HG02884 (cell line): ENCODE data around the gene UST.
A peak's percentile ranks its signal among the peaks of the same experiment; 100 is the strongest.
"Not testable (repeated sequence)": the region's sequence is repeated elsewhere in the genome, so short reads cannot be mapped to it uniquely, and the experiment has no call there.

Experiments used
- ATAC-seq: cut with Tn5 transposase; IDR thresholded peaks from one replicate; pipeline ENCODE4 v1.9.1; 2021; ENCODE audit warnings: mild to moderate bottlenecking, moderate library complexity; ENCODE audit not compliant: unreplicated experiment

UST gene

GRCh38 chr6:148735989-148736388 lies 10.8 kb upstream of the UST start:
- no peak for ATAC-seq

- no peak for ATAC-seq
Measured at GRCh38 chr6:148736774-148737412, 9.9 kb upstream of the UST start.

- ATAC-seq, result no peak
Measured at GRCh38 chr6:148737806-148738205, 9.0 kb upstream of the UST start.

GRCh38 chr6:148738946-148739821 lies 7.6 kb upstream of the UST start:
- no peak for ATAC-seq

GRCh38 chr6:148739822-148740128 lies 7.1 kb upstream of the UST start:
- no peak for ATAC-seq

GRCh38 chr6:148743476-148743875 lies 3.4 kb upstream of the UST start:
- no peak for ATAC-seq

GRCh38 chr6:148745926-148746325 lies 904 bp upstream of the UST start:
- ATAC-seq, result no peak

- ATAC-seq, result peak; percentile 25
Measured at GRCh38 chr6:148747145-148747470, 278 bp downstream of the UST start.

- peak; percentile 35 for ATAC-seq
Measured at GRCh38 chr6:148747471-148748165, 788 bp downstream of the UST start.

GRCh38 chr6:148749674-148750073 lies 2.8 kb downstream of the UST start:
- ATAC-seq, result no peak

GRCh38 chr6:148750838-148751792 lies 4.3 kb downstream of the UST start:
- no peak for ATAC-seq

- no peak for ATAC-seq
Measured at GRCh38 chr6:148751793-148752170, 5.0 kb downstream of the UST start.

- ATAC-seq, result not testable (repeated sequence)
Measured at GRCh38 chr6:148755379-148755778, 8.5 kb downstream of the UST start.

GRCh38 chr6:148757944-148758480 lies 11.2 kb downstream of the UST start:
- peak; percentile 31 for ATAC-seq

- peak; percentile 58 for ATAC-seq
Measured at GRCh38 chr6:148758492-148758891, 11.7 kb downstream of the UST start.

GRCh38 chr6:148760258-148760534 lies 13.4 kb downstream of the UST start:
- ATAC-seq, result no peak

- ATAC-seq, result peak; percentile 40
Measured at GRCh38 chr6:148760568-148761526, 14.0 kb downstream of the UST start.

GRCh38 chr6:148761527-148762011 lies 14.7 kb downstream of the UST start:
- ATAC-seq, result no peak

- ATAC-seq, result no peak
Measured at GRCh38 chr6:148762231-148762630, 15.4 kb downstream of the UST start.
